Activated CD4-positive, CD25-positive, alpha-beta regulatory T cell treated with anti-CD3 and anti-CD28 coated beads, Interleukin-2, amount 50 U/mL, for 16 hours (primary cell): ENCODE data around the gene IFI30.

Experiments
- DNase-seq: peaks from one replicate; pipeline ENCODE4 v3.0.0-alpha.2; 2020; ENCODE audit warnings: low read depth, low spot score

Gene IFI30

GRCh38 chr19:18225702-18226468, 52.3 kb downstream of the IFI30 start, which contains the start of gene PDE4C:
PDE4C (minus strand) TSS chr19:18226438; CDS start chr19:18226415, 23 bp downstream.
- no peak for DNase-seq

- no peak for DNase-seq
Observed at GRCh38 chr19:18226956-18227780, 53.6 kb downstream of the IFI30 start.
